HG02938 (cell line): ENCODE measurements around the gene CADPS2.

Source experiments
- ATAC-seq: cut with Tn5 transposase; IDR thresholded peaks from one replicate; pipeline ENCODE4 v1.9.1; 2021; ENCODE audit warnings: mild to moderate bottlenecking, moderate library complexity; ENCODE audit not compliant: unreplicated experiment

Gene CADPS2

GRCh38 chr7:122544463-122544862 lies 341.8 kb downstream of the CADPS2 start:
- ATAC-seq, result peak; percentile 92

- ATAC-seq, result no peak
These were observed 342.4 kb downstream of the CADPS2 start for GRCh38 chr7:122543891-122544290.

GRCh38 chr7:122543166-122543565 lies 343.1 kb downstream of the CADPS2 start:
- ATAC-seq, result no peak

- no peak for ATAC-seq
These were observed 351.2 kb downstream of the CADPS2 start for GRCh38 chr7:122535086-122535485.

- no peak for ATAC-seq
These were observed 353.6 kb downstream of the CADPS2 start for GRCh38 chr7:122532406-122533269.

GRCh38 chr7:122528879-122529481 lies 357.3 kb downstream of the CADPS2 start:
- ATAC-seq, result no peak

GRCh38 chr7:122525355-122525754 lies 360.9 kb downstream of the CADPS2 start:
- no peak for ATAC-seq

GRCh38 chr7:122521767-122522166 lies 364.5 kb downstream of the CADPS2 start:
- no peak for ATAC-seq

GRCh38 chr7:122520971-122521555 lies 365.2 kb downstream of the CADPS2 start:
- ATAC-seq, result no peak

GRCh38 chr7:122518488-122518887 lies 367.8 kb downstream of the CADPS2 start:
- ATAC-seq, result no peak

- ATAC-seq, result no peak
These were observed 368.7 kb downstream of the CADPS2 start for GRCh38 chr7:122517576-122517975.

GRCh38 chr7:122515404-122515803 lies 370.9 kb downstream of the CADPS2 start:
- ATAC-seq, result no peak

GRCh38 chr7:122511268-122511667 lies 375.0 kb downstream of the CADPS2 start:
- ATAC-seq, result no peak

- ATAC-seq, result no peak
These were observed 378.7 kb downstream of the CADPS2 start for GRCh38 chr7:122507591-122507990.

- no peak for ATAC-seq
These were observed 394.3 kb downstream of the CADPS2 start for GRCh38 chr7:122492007-122492406.

GRCh38 chr7:122488241-122488640 lies 398.0 kb downstream of the CADPS2 start:
- ATAC-seq, result no peak

- ATAC-seq, result no peak
These were observed 399.1 kb downstream of the CADPS2 start for GRCh38 chr7:122487131-122487530.

GRCh38 chr7:122485856-122486255 lies 400.4 kb downstream of the CADPS2 start:
- no peak for ATAC-seq

- no peak for ATAC-seq
These were observed 404.0 kb downstream of the CADPS2 start for GRCh38 chr7:122482212-122482611.

GRCh38 chr7:122470859-122471258 lies 415.4 kb downstream of the CADPS2 start:
- no peak for ATAC-seq

GRCh38 chr7:122468945-122469344 lies 417.3 kb downstream of the CADPS2 start:
- ATAC-seq, result no peak
